ENCODE measurements around the gene CDKAL1. TPM values are rescaled to one million over a fixed set of nuclear protein-coding genes. Genes with fewer than 3 reads are reported as not detected.

Gene CDKAL1
- total RNA-seq, 4 donors from 2014 or later, result 15.2 to 17.9 (median 17.1) TPM

GRCh38 chr6:20769631-20770030 is 235.4 kb downstream of the CDKAL1 start:
- TF ChIP-seq, protein P1, sequence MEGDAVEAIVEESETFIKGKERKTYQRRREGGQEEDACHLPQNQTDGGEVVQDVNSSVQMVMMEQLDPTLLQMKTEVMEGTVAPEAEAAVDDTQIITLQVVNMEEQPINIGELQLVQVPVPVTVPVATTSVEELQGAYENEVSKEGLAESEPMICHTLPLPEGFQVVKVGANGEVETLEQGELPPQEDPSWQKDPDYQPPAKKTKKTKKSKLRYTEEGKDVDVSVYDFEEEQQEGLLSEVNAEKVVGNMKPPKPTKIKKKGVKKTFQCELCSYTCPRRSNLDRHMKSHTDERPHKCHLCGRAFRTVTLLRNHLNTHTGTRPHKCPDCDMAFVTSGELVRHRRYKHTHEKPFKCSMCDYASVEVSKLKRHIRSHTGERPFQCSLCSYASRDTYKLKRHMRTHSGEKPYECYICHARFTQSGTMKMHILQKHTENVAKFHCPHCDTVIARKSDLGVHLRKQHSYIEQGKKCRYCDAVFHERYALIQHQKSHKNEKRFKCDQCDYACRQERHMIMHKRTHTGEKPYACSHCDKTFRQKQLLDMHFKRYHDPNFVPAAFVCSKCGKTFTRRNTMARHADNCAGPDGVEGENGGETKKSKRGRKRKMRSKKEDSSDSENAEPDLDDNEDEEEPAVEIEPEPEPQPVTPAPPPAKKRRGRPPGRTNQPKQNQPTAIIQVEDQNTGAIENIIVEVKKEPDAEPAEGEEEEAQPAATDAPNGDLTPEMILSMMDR (IDR thresholded peaks at IDR 0.05; ENCODE audit: low read depth), result no peak

DNA sequence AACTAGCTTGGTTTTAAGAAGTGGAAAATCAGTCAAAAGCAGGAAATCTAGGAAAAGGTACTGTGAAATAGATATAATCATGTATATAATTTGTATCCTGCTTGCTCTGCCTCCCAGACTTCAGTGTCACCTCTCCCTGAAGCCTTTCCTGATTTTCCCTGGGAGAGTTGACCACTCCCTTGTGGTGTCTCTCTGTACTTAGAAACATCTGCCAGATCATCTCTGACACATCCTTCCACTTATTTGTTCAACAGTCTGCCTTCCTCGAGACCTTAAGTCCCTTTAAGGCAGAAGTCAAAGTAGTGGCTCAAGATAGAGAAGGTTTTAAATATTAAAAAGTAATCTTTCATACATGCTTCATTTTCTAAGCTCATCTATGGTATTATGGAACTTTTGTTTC is 236.5 kb downstream of the CDKAL1 start:
- TF ChIP-seq, protein P1 (IDR thresholded peaks at IDR 0.05; ENCODE audit: low read depth), result no peak

DNA sequence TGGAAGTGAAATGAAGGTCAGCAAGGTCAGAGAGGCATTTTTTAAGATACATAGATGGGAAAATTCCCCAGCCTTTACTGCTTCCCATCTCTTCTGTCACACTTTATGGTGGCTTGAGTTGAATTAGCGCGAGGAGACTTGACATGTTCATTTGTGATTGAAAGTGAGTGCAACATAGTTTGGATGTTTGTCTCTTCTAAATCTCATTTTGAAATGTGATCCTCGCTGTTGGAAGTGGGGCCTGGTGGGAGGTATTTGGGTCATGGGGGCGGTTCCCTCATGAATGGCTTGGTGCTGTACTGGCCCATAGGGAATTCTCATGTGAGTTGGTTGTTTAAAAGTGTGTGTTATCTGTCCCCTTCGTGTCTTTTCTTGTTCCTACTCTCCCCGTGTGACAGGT is 237.2 kb downstream of the CDKAL1 start:
- TF ChIP-seq, protein P1 (IDR thresholded peaks at IDR 0.05; ENCODE audit: low read depth), result no peak

DNA sequence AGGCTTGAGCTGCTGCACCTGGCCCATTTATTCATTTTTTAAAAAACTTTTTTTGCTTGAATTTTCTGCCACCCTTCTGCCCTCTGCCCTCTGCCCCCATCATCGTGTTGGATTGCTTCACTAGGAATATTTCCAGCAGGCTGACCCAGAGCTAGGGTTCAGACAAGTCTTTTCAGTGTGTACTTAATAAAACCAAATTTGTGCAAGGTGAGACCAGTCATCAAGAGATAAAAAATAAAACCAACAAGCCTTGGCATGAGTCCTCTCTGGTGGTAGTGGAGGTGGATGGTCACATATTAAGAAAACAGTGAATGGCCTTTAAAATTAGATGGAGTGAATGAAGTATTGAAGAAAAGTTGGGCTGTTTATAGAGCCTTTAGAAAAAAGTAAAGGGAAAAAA is 239.6 kb downstream of the CDKAL1 start:
- TF ChIP-seq, protein P1 (IDR thresholded peaks at IDR 0.05; ENCODE audit: low read depth), result no peak

DNA sequence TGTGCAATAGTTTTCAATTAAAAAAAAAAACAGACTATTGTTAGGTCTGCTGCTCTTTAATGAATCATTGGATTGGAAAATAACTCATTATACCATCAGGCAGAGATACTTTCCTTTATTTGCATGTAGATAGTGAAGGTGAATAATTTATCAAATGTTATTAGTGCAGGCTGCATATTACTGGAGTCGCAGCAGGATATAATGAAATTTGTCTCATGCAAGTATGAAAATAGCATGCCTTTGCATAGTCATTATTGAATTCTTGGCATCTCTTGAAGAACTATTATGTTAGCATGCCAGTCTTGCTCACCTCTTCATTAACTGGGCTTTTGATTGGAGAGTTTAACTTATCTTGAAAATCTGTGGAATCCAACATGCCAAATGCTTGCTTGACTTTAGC is 241.7 kb downstream of the CDKAL1 start:
- TF ChIP-seq, protein P1 (IDR thresholded peaks at IDR 0.05; ENCODE audit: low read depth), result no peak

GRCh38 chr6:20777801-20778200 is 243.5 kb downstream of the CDKAL1 start:
- TF ChIP-seq, protein P1 (IDR thresholded peaks at IDR 0.05; ENCODE audit: low read depth), result no peak

DNA sequence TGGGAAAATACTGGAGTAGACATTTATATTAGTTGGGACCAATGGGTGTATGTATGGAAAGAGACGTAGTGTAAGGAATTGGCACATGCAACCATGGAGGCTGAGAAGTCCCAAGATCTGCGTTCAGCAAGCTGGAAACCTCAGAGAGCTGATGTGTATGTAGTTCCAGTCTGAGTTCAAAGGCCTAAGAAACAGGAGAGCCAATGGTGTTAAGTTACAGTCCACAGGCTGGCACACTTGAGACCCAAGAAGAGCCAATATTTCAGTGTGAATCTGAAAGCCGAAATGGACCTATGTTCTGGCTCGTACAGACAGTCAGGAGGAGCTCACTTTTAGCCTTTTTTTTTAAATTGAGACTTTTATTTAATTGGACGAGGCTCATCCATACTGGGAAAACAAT is 244.2 kb downstream of the CDKAL1 start:
- TF ChIP-seq, protein P1 (IDR thresholded peaks at IDR 0.05; ENCODE audit: low read depth), result no peak
